Activated CD4-positive, alpha-beta T cell treated with anti-CD3 and anti-CD28 coated beads, Interleukin-2, amount 10 ng/mL, durations not matched to agents 7 days and 5 days (primary cell): Measurements from ENCODE around the gene DNMT3A. TPM values are rescaled to one million over a fixed set of nuclear protein-coding genes. Genes with fewer than 3 reads are reported as not detected.
A peak's percentile ranks its signal among the peaks of the same experiment; 100 is the strongest.

Source experiments
- CTCF ChIA-PET: fragments of 350-600 bp; sonication (Branson Sonifier 250); formaldehyde crosslinking; loops from one replicate; lab custom pipeline; 2021; ENCODE audit warnings: antibody characterized with exemption; lab: Charles Lee
- POLR2A ChIA-PET: fragments of 350-600 bp; sonication (Branson Sonifier 250); formaldehyde crosslinking; loops from one replicate; lab custom pipeline; 2021; ENCODE audit warnings: antibody characterized with exemption; lab: Charles Lee
- DNase-seq: peaks from one replicate; pipeline ENCODE4 v3.0.0-alpha.2; 2020
- H3K27ac Mint-ChIP-seq: one replicate; pipeline ENCODE4 v1.8.0; 2021; ENCODE audit warnings: mild to moderate bottlenecking, moderate library complexity, mixed read lengths
- H3K27me3 Mint-ChIP-seq: one replicate; pipeline ENCODE4 v1.8.0; 2021; ENCODE audit warnings: mixed read lengths
- H3K36me3 Mint-ChIP-seq: one replicate; pipeline ENCODE4 v1.8.0; 2021; ENCODE audit warnings: low read depth, mixed read lengths
- H3K4me1 Mint-ChIP-seq: one replicate; pipeline ENCODE4 v1.8.0; 2021; ENCODE audit warnings: mixed read lengths
- H3K4me3 Mint-ChIP-seq: one replicate; pipeline ENCODE4 v1.8.0; 2021; ENCODE audit warnings: mild to moderate bottlenecking, moderate library complexity, mixed read lengths
- H3K9me3 Mint-ChIP-seq: one replicate; pipeline ENCODE4 v1.8.0; 2021; ENCODE audit warnings: mixed read lengths
- total RNA-seq, 2 experiments: library from RNA; stranded (reverse); gene quantifications; one replicate each; pipeline ENCODE4 v1.2.3, GENCODE V29; 2021

The DNMT3A gene
- total RNA-seq, 2 experiments from 2014 or later, result 55.9 to 62.3 TPM

- ChIA-PET POLR2A (no interaction called here), CTCF (interaction anchor here (1.0 kb wide), 1 partner anchor 20 kb away, joined by 3 read pairs; no protein-coding TSS in a partner anchor)
- Mint-ChIP-seq H3K4me3 (no peak overlapping the region), H3K4me1 (peaks cover 13% of the 10 kb centered on the region), H3K27me3 (no peaks in the 10 kb centered on the region), H3K27ac (no peak overlapping the region), H3K9me3 (no peaks in the 10 kb centered on the region), H3K36me3 (peaks cover 39% of the 10 kb centered on the region)
- no peak for DNase-seq
These were observed 85.8 kb downstream of the DNMT3A start for GRCh38 chr2:25255745-25256487.

- Mint-ChIP-seq H3K4me3 (no peak overlapping the region), H3K36me3 (peaks cover 35% of the 10 kb centered on the region), H3K9me3 (no peaks in the 10 kb centered on the region), H3K27me3 (no peaks in the 10 kb centered on the region), H3K27ac (no peak overlapping the region), H3K4me1 (peaks cover 22% of the 10 kb centered on the region)
- CTCF ChIA-PET, result no interaction called here
- DNase-seq, result no peak
- POLR2A ChIA-PET, result no interaction called here
These were observed 86.8 kb downstream of the DNMT3A start for GRCh38 chr2:25254961-25255360.

- ChIA-PET POLR2A (no interaction called here), CTCF (interaction anchor here (1.3 kb wide), 1 partner anchor 24 kb away, joined by 3 read pairs; no protein-coding TSS in a partner anchor)
- DNase-seq, result no peak
- peak overlapping the region; percentile 63 for H3K4me3 Mint-ChIP-seq
- H3K4me1 Mint-ChIP-seq, result peaks cover 30% of the 10 kb centered on the region
- H3K27ac Mint-ChIP-seq, result peak overlapping the region; percentile 58
- H3K27me3 Mint-ChIP-seq, result no peaks in the 10 kb centered on the region
- H3K9me3 Mint-ChIP-seq, result no peaks in the 10 kb centered on the region
- H3K36me3 Mint-ChIP-seq, result peaks cover 41% of the 10 kb centered on the region
These were observed 88.5 kb downstream of the DNMT3A start for GRCh38 chr2:25253153-25253626.

- ChIA-PET CTCF (interaction anchor here (0.7 to 1.5 kb wide), 4 partner anchors 24 to 314 kb away, joined by 3 to 5 read pairs (median 3); no protein-coding TSS in a partner anchor), POLR2A (no interaction called here)
- H3K4me1 Mint-ChIP-seq, result peaks cover 30% of the 10 kb centered on the region
- peak overlapping the region; percentile 79 for H3K4me3 Mint-ChIP-seq
- H3K27me3 Mint-ChIP-seq, result no peaks in the 10 kb centered on the region
- peak; percentile 71 for DNase-seq
- peak overlapping the region; percentile 58 for H3K27ac Mint-ChIP-seq
- H3K9me3 Mint-ChIP-seq, result no peaks in the 10 kb centered on the region
- peaks cover 45% of the 10 kb centered on the region for H3K36me3 Mint-ChIP-seq
These were observed 89.2 kb downstream of the DNMT3A start for GRCh38 chr2:25252291-25253152.

GRCh38 chr2:25251422-25252273 lies 90.1 kb downstream of the DNMT3A start:
- H3K36me3 Mint-ChIP-seq, result peaks cover 49% of the 10 kb centered on the region
- CTCF ChIA-PET, result interaction anchor here (0.7 to 2.7 kb wide), 4 partner anchors 23 to 315 kb away, joined by 3 to 9 read pairs (median 4); no protein-coding TSS in a partner anchor
- H3K9me3 Mint-ChIP-seq, result no peaks in the 10 kb centered on the region

GRCh38 chr2:25251071-25251421 lies 90.7 kb downstream of the DNMT3A start:
- no peaks in the 10 kb centered on the region for H3K27me3 Mint-ChIP-seq
- peaks cover 30% of the 10 kb centered on the region for H3K4me1 Mint-ChIP-seq
- no peaks in the 10 kb centered on the region for H3K9me3 Mint-ChIP-seq
- peak overlapping the region; percentile 79 for H3K4me3 Mint-ChIP-seq
- peak; percentile 26 for DNase-seq
- CTCF ChIA-PET, result interaction anchor here (1.3 to 2.7 kb wide), 3 partner anchors 20 to 316 kb away, joined by 3 to 9 read pairs (median 3); no protein-coding TSS in a partner anchor
- H3K27ac Mint-ChIP-seq, result peak overlapping the region; percentile 85
- H3K36me3 Mint-ChIP-seq, result peaks cover 49% of the 10 kb centered on the region
- POLR2A ChIA-PET, result no interaction called here

More at GRCh38 chr2:25251422-25252273, 90.1 kb downstream of the DNMT3A start:
- POLR2A ChIA-PET, result no interaction called here
- Mint-ChIP-seq H3K27ac (peak overlapping the region; percentile 85), H3K4me1 (peaks cover 30% of the 10 kb centered on the region), H3K27me3 (no peaks in the 10 kb centered on the region), H3K4me3 (peak overlapping the region; percentile 79)
- no peak for DNase-seq

GRCh38 chr2:25250331-25251070 lies 91.2 kb downstream of the DNMT3A start:
- Mint-ChIP-seq H3K4me1 (peaks cover 30% of the 10 kb centered on the region), H3K9me3 (no peaks in the 10 kb centered on the region), H3K36me3 (peaks cover 44% of the 10 kb centered on the region), H3K27ac (peak overlapping the region; percentile 77), H3K27me3 (no peaks in the 10 kb centered on the region), H3K4me3 (peak overlapping the region; percentile 79)
- POLR2A ChIA-PET, result no interaction called here
- DNase-seq, result peak; percentile 21
- CTCF ChIA-PET, result interaction anchor here (0.9 to 2.7 kb wide), 7 partner anchors 10 to 390 kb away, joined by 3 to 9 read pairs (median 3); no protein-coding TSS in a partner anchor

- H3K4me1 Mint-ChIP-seq, result peaks cover 30% of the 10 kb centered on the region
- no peak for DNase-seq
- H3K27me3 Mint-ChIP-seq, result no peaks in the 10 kb centered on the region
- ChIA-PET CTCF (interaction anchor here (0.9 to 2.7 kb wide), 8 partner anchors 11 to 391 kb away, joined by 3 to 9 read pairs (median 3); no protein-coding TSS in a partner anchor), POLR2A (no interaction called here)
- H3K27ac Mint-ChIP-seq, result no peak overlapping the region
- H3K4me3 Mint-ChIP-seq, result peak overlapping the region; percentile 42
- peaks cover 41% of the 10 kb centered on the region for H3K36me3 Mint-ChIP-seq
- H3K9me3 Mint-ChIP-seq, result no peaks in the 10 kb centered on the region
These were observed 91.9 kb downstream of the DNMT3A start for GRCh38 chr2:25249785-25250184.

- Mint-ChIP-seq H3K4me1 (peaks cover 27% of the 10 kb centered on the region), H3K9me3 (no peaks in the 10 kb centered on the region), H3K27me3 (no peaks in the 10 kb centered on the region), H3K36me3 (peaks cover 33% of the 10 kb centered on the region), H3K27ac (no peak overlapping the region), H3K4me3 (no peak overlapping the region)
- DNase-seq, result no peak
- POLR2A ChIA-PET, result no interaction called here
- CTCF ChIA-PET, result interaction anchor here (0.6 kb wide), 1 partner anchor 11 kb away, joined by 3 read pairs; no protein-coding TSS in a partner anchor
These were observed 93.8 kb downstream of the DNMT3A start for GRCh38 chr2:25247792-25248512.

- Mint-ChIP-seq H3K4me1 (peaks cover 22% of the 10 kb centered on the region), H3K9me3 (no peaks in the 10 kb centered on the region), H3K4me3 (no peak overlapping the region), H3K27ac (no peak overlapping the region), H3K27me3 (no peaks in the 10 kb centered on the region), H3K36me3 (peaks cover 40% of the 10 kb centered on the region)
- ChIA-PET CTCF (interaction anchor here (0.8 kb wide), 1 partner anchor 17 kb away, joined by 3 read pairs; no protein-coding TSS in a partner anchor), POLR2A (no interaction called here)
- no peak for DNase-seq
These were observed 95.0 kb downstream of the DNMT3A start for GRCh38 chr2:25246558-25247290.
